ENCODE data around the gene SAMHD1.
"Not testable (repeated sequence)": the region's sequence is repeated elsewhere in the genome, so short reads cannot be mapped to it uniquely, and the experiment has no call there.

SAMHD1 gene

GRCh38 chr20:36951198-36951978 lies at the start of gene SAMHD1:
Gene SAMHD1, minus strand, starts transcription at chr20:36951708. Its CDS starts 65 bp downstream, at chr20:36951643.
- no peak for FAIRE-seq

- FAIRE-seq = not testable (repeated sequence)
Measured at GRCh38 chr20:37000171-37000570, 48.7 kb upstream of the SAMHD1 start.

GRCh38 chr20:36998652-36999051 lies 47.1 kb upstream of the SAMHD1 start:
- no peak for FAIRE-seq

- no peak for FAIRE-seq
Measured at GRCh38 chr20:36997121-36997520, 45.6 kb upstream of the SAMHD1 start.

GRCh38 chr20:36994221-36994620 lies 42.7 kb upstream of the SAMHD1 start:
- FAIRE-seq = not testable (repeated sequence)

GRCh38 chr20:36992802-36993334 lies 41.4 kb upstream of the SAMHD1 start:
- no peak for FAIRE-seq

GRCh38 chr20:36991703-36992102 lies 40.2 kb upstream of the SAMHD1 start:
- FAIRE-seq = no peak

- FAIRE-seq = no peak
Measured at GRCh38 chr20:36989797-36990196, 38.3 kb upstream of the SAMHD1 start.

- FAIRE-seq = no peak
Measured at GRCh38 chr20:36988494-36988966, 37.0 kb upstream of the SAMHD1 start.

- FAIRE-seq = no peak
Measured at GRCh38 chr20:36984257-36984638, 32.7 kb upstream of the SAMHD1 start.

- no peak for FAIRE-seq
Measured at GRCh38 chr20:36975099-36975818, 23.8 kb upstream of the SAMHD1 start.

GRCh38 chr20:36974660-36975059 lies 23.2 kb upstream of the SAMHD1 start:
- FAIRE-seq = peak; percentile 55

GRCh38 chr20:36971103-36971502 lies 19.6 kb upstream of the SAMHD1 start:
- FAIRE-seq = no peak

- FAIRE-seq = no peak
Measured at GRCh38 chr20:36969478-36970186, 18.1 kb upstream of the SAMHD1 start.

- no peak for FAIRE-seq
Measured at GRCh38 chr20:36969051-36969450, 17.5 kb upstream of the SAMHD1 start.

GRCh38 chr20:36967636-36968035 lies 16.1 kb upstream of the SAMHD1 start:
- FAIRE-seq = no peak

GRCh38 chr20:36966965-36967364 lies 15.5 kb upstream of the SAMHD1 start:
- FAIRE-seq = not testable (repeated sequence)

- not testable (repeated sequence) for FAIRE-seq
Measured at GRCh38 chr20:36962354-36962941, 10.9 kb upstream of the SAMHD1 start.

GRCh38 chr20:36959242-36959641 lies 7.7 kb upstream of the SAMHD1 start:
- FAIRE-seq = no peak

- FAIRE-seq = no peak
Measured at GRCh38 chr20:36957875-36958667, 6.6 kb upstream of the SAMHD1 start.

GRCh38 chr20:36956674-36957073 lies 5.2 kb upstream of the SAMHD1 start:
- FAIRE-seq = no peak

- FAIRE-seq = no peak
Measured at GRCh38 chr20:36956016-36956415, 4.5 kb upstream of the SAMHD1 start.
